HepG2 (cell line): ENCODE data around the gene ACOX3. TPM values are rescaled to one million over a fixed set of nuclear protein-coding genes. Genes with fewer than 3 reads are reported as not detected.

Experiments
- EP300 ChIP-seq, 3 experiments: sonication (generic) in 1 of 3; formaldehyde crosslinking in 1 of 3; IDR thresholded peaks; 2 replicates each; pipeline versions ENCODE4 v1.5.1 to v1.6.1; 2011 to 2020; ENCODE audit warnings: low read depth in 2 of 3, low read length in 2 of 3, borderline replicate concordance in 1 of 3, improper control_type of control experiment in 1 of 3, mild to moderate bottlenecking in 1 of 3, missing genetic modification reagents in 1 of 3, moderate library complexity in 1 of 3
- MAF1 ChIP-seq: sonication (generic); formaldehyde crosslinking; IDR thresholded peaks from 2 replicates; pipeline ENCODE4 v1.5.0; 2020; ENCODE audit warnings: missing genetic modification reagents, borderline replicate concordance
- MAFG ChIP-seq: sonication (generic); formaldehyde crosslinking; IDR thresholded peaks from 2 replicates; pipeline ENCODE4 v1.5.1; 2020; ENCODE audit warnings: mild to moderate bottlenecking, missing genetic modification reagents
- RARG ChIP-seq: sonication (generic); formaldehyde crosslinking; IDR thresholded peaks from 2 replicates; pipeline ENCODE4 v1.4.0; 2020; ENCODE audit warnings: low read depth, mild to moderate bottlenecking, missing genetic modification reagents
- RXRB ChIP-seq: IDR thresholded peaks from 2 replicates; pipeline ENCODE4 v1.6.1; 2016; ENCODE audit warnings: borderline replicate concordance, missing genetic modification reagents, missing compliant biosample characterization
- TARDBP ChIP-seq: sonication (generic); formaldehyde crosslinking; IDR thresholded peaks from 2 replicates; pipeline ENCODE4 v1.8.0; 2022; ENCODE audit warnings: mild to moderate bottlenecking, missing genetic modification reagents
- ZKSCAN1 ChIP-seq: fragments of 150-350 bp; IDR thresholded peaks from 2 replicates; pipeline ENCODE4 v1.6.1; 2014; ENCODE audit warnings: low read length
- ZNF543 ChIP-seq: sonication (generic); formaldehyde crosslinking; IDR thresholded peaks from 2 replicates; pipeline ENCODE4 v1.4.0; 2020; ENCODE audit warnings: mild to moderate bottlenecking, missing genetic modification reagents
- ZNF547 ChIP-seq: sonication (generic); formaldehyde crosslinking; IDR thresholded peaks from 2 replicates; pipeline ENCODE4 v1.5.1; 2020; ENCODE audit warnings: mild to moderate bottlenecking, missing genetic modification reagents
- ZNF737 ChIP-seq: sonication (generic); formaldehyde crosslinking; IDR thresholded peaks from 2 replicates; pipeline ENCODE4 v1.5.0; 2020; ENCODE audit warnings: missing genetic modification reagents, mild to moderate bottlenecking, borderline replicate concordance
- ZZZ3 ChIP-seq: sonication (generic); formaldehyde crosslinking; IDR thresholded peaks from 2 replicates; pipeline ENCODE4 v1.4.0; 2020; ENCODE audit warnings: missing genetic modification reagents, mild to moderate bottlenecking, borderline replicate concordance
- polyA plus RNA-seq, 8 experiments: library from polyadenylated mRNA; depleted of rRNA in 3 of 8; stranded (reverse) in 7 of 8; unstranded in 1 of 8; fragments of >200 nt; fragmentation: Illumina TruSeq in 4 of 8; extraction: Trizol in 4 of 8; gene quantifications; 2 replicates each; pipeline versions ENCODE4 v1.2.1 to v1.2.3, GENCODE V29; 2011 to 2016; ENCODE audit warnings: low read depth in 4 of 8, missing spikeins in 1 of 8, mixed read lengths in 1 of 8; ENCODE audit not compliant: insufficient read depth in 1 of 8
- total RNA-seq, 5 experiments: library from RNA; depleted of rRNA; stranded (reverse); fragments of >200 nt; fragmentation: Illumina TruSeq; extraction: Trizol; gene quantifications; 2 replicates each; pipeline ENCODE4 v1.2.3, GENCODE V29; 2016; ENCODE audit warnings: low read depth in 1 of 5
- TF ChIP-seq, protein P1 (sequence below): sonication (generic); formaldehyde crosslinking; IDR thresholded peaks from 2 replicates; pipeline ENCODE4 v1.8.0; 2022; ENCODE audit warnings: mild to moderate bottlenecking, missing genetic modification reagents; ENCODE audit not compliant: insufficient replicate concordance
- TF ChIP-seq, protein P2 (sequence below): sonication (generic); formaldehyde crosslinking; conservative IDR thresholded peaks from 2 replicates; pipeline ENCODE4 v1.4.0; 2020; ENCODE audit warnings: mild to moderate bottlenecking, missing genetic modification reagents, moderate library complexity
- TF ChIP-seq, protein P3 (sequence below): IDR thresholded peaks from 2 replicates; pipeline ENCODE4 v1.6.1; 2016; ENCODE audit warnings: low read depth, borderline replicate concordance
- TF ChIP-seq, protein P4 (sequence below): sonication (generic); formaldehyde crosslinking; IDR thresholded peaks from 2 replicates; pipeline ENCODE4 v1.4.0; 2020; ENCODE audit warnings: missing genetic modification reagents
- TF ChIP-seq, protein P5 (sequence below): sonication (generic); formaldehyde crosslinking; IDR thresholded peaks from 2 replicates; pipeline ENCODE4 v1.8.1; 2023; ENCODE audit warnings: missing genetic modification reagents, inconsistent platforms, borderline replicate concordance
- TF ChIP-seq, protein P6 (sequence below): sonication (generic); formaldehyde crosslinking; IDR thresholded peaks from 2 replicates; pipeline ENCODE4 v1.5.0; 2020; ENCODE audit warnings: mild to moderate bottlenecking, missing genetic modification reagents

The ACOX3 gene
- total and polyA plus RNA-seq, 2 of the 13 experiments (the other 11 are each of a cell fraction or from before 2014, with no cell fraction given): 4.2 to 17.8 TPM

DNA sequence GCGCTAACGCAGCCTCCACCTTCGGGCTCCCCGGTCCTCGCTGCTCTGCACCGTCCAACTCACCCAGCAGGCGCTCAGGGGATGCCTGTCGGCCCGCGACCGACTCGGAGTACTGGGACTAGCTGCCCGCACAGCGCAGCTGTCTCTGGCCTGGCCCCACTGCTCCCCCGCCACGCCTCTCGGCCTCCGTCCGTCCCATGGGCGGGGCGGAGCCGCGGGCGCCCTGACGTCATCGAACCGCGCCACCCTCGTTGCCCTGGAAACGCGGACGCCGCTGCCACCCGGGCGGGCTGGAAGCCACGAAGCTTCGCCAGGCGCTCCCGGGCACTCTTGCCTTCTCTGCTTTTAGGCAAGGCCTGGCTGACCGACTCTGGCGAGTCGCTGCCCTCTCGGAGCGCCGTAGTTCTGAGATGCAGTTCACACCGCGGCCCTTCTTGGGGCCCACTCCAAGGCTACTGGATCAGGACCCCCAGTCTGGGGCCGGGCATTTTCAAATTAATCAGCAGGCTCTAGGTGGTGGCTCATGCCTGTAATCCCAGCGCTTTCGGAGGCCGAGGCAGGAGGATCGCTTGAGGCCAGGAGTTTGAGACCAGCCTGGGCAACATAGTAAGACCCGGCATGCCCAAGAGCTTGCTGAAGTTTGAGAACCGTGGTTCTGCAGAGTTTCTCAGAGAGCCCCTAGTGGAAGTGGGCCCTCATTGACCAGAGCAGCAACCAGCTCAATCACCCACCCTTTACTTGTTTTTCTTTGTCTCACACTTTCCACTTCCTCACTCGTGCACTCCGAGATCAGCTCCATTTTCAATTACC is 12.0 kb downstream of the ACOX3 start (continued):
- TF ChIP-seq, protein P1, sequence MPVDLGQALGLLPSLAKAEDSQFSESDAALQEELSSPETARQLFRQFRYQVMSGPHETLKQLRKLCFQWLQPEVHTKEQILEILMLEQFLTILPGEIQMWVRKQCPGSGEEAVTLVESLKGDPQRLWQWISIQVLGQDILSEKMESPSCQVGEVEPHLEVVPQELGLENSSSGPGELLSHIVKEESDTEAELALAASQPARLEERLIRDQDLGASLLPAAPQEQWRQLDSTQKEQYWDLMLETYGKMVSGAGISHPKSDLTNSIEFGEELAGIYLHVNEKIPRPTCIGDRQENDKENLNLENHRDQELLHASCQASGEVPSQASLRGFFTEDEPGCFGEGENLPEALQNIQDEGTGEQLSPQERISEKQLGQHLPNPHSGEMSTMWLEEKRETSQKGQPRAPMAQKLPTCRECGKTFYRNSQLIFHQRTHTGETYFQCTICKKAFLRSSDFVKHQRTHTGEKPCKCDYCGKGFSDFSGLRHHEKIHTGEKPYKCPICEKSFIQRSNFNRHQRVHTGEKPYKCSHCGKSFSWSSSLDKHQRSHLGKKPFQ (CRISPR knock-in tag): peak; percentile 69
- no peak for TF ChIP-seq ZNF737 (CRISPR knock-in tag)
- TF ChIP-seq ZNF547 (CRISPR knock-in tag): no peak; the same call in 1 of the 2 replicates
- TF ChIP-seq MAF1 (CRISPR knock-in tag): 0 out of 2 replicates have a peak, but pooled peaks have one; percentile 55
- TF ChIP-seq, protein P2, sequence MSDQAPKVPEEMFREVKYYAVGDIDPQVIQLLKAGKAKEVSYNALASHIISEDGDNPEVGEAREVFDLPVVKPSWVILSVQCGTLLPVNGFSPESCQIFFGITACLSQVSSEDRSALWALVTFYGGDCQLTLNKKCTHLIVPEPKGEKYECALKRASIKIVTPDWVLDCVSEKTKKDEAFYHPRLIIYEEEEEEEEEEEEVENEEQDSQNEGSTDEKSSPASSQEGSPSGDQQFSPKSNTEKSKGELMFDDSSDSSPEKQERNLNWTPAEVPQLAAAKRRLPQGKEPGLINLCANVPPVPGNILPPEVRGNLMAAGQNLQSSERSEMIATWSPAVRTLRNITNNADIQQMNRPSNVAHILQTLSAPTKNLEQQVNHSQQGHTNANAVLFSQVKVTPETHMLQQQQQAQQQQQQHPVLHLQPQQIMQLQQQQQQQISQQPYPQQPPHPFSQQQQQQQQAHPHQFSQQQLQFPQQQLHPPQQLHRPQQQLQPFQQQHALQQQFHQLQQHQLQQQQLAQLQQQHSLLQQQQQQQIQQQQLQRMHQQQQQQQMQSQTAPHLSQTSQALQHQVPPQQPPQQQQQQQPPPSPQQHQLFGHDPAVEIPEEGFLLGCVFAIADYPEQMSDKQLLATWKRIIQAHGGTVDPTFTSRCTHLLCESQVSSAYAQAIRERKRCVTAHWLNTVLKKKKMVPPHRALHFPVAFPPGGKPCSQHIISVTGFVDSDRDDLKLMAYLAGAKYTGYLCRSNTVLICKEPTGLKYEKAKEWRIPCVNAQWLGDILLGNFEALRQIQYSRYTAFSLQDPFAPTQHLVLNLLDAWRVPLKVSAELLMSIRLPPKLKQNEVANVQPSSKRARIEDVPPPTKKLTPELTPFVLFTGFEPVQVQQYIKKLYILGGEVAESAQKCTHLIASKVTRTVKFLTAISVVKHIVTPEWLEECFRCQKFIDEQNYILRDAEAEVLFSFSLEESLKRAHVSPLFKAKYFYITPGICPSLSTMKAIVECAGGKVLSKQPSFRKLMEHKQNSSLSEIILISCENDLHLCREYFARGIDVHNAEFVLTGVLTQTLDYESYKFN (CRISPR knock-in tag): 0 out of 2 replicates have a peak, but pooled peaks have one; percentile 18
- TF ChIP-seq TARDBP (CRISPR knock-in tag): peak; percentile 73
- peak; percentile 89; the same call in 1 of the 2 replicates for TF ChIP-seq ZZZ3 (CRISPR knock-in tag)
- TF ChIP-seq RARG (CRISPR knock-in tag): no peak
- TF ChIP-seq, protein P3, sequence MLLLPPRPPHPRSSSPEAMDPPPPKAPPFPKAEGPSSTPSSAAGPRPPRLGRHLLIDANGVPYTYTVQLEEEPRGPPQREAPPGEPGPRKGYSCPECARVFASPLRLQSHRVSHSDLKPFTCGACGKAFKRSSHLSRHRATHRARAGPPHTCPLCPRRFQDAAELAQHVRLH (CRISPR knock-in tag): 0 out of 2 replicates have a peak, but pooled peaks have one; percentile 38
- TF ChIP-seq, protein P4, sequence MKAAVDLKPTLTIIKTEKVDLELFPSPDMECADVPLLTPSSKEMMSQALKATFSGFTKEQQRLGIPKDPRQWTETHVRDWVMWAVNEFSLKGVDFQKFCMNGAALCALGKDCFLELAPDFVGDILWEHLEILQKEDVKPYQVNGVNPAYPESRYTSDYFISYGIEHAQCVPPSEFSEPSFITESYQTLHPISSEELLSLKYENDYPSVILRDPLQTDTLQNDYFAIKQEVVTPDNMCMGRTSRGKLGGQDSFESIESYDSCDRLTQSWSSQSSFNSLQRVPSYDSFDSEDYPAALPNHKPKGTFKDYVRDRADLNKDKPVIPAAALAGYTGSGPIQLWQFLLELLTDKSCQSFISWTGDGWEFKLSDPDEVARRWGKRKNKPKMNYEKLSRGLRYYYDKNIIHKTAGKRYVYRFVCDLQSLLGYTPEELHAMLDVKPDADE: no peak
- TF ChIP-seq ZKSCAN1: no peak
- TF ChIP-seq ZNF543: 0 out of 2 replicates have a peak, but pooled peaks have one; percentile 52
- no peak for TF ChIP-seq MAFG (CRISPR knock-in tag)
- TF ChIP-seq, protein P5, sequence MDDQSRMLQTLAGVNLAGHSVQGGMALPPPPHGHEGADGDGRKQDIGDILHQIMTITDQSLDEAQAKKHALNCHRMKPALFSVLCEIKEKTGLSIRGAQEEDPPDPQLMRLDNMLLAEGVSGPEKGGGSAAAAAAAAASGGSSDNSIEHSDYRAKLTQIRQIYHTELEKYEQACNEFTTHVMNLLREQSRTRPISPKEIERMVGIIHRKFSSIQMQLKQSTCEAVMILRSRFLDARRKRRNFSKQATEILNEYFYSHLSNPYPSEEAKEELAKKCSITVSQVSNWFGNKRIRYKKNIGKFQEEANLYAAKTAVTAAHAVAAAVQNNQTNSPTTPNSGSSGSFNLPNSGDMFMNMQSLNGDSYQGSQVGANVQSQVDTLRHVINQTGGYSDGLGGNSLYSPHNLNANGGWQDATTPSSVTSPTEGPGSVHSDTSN: no peak
- TF ChIP-seq EP300 (IDR thresholded peaks at IDR 0.05; ENCODE audit: low read depth in 2 of 2, low read length in 2 of 2): no peak
- TF ChIP-seq EP300 (CRISPR knock-in tag; IDR thresholded peaks at IDR 0.05; ENCODE audit: borderline replicate concordance): peak; percentile 22; the same call in 1 of the 2 replicates
- TF ChIP-seq RXRB: no peak
- TF ChIP-seq, protein P6, sequence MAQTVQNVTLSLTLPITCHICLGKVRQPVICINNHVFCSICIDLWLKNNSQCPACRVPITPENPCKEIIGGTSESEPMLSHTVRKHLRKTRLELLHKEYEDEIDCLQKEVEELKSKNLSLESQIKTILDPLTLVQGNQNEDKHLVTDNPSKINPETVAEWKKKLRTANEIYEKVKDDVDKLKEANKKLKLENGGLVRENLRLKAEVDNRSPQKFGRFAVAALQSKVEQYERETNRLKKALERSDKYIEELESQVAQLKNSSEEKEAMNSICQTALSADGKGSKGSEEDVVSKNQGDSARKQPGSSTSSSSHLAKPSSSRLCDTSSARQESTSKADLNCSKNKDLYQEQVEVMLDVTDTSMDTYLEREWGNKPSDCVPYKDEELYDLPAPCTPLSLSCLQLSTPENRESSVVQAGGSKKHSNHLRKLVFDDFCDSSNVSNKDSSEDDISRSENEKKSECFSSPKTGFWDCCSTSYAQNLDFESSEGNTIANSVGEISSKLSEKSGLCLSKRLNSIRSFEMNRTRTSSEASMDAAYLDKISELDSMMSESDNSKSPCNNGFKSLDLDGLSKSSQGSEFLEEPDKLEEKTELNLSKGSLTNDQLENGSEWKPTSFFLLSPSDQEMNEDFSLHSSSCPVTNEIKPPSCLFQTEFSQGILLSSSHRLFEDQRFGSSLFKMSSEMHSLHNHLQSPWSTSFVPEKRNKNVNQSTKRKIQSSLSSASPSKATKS (CRISPR knock-in tag): no peak
